HG03097 (cell line): ENCODE results near the gene APOLD1.
"Not testable (repeated sequence)": the region's sequence is repeated elsewhere in the genome, so short reads cannot be mapped to it uniquely, and the experiment has no call there.

Source experiments
- ATAC-seq: cut with Tn5 transposase; IDR thresholded peaks from one replicate; pipeline ENCODE4 v1.9.1; 2021; ENCODE audit not compliant: unreplicated experiment, low FRiP score

Gene APOLD1, protein sequence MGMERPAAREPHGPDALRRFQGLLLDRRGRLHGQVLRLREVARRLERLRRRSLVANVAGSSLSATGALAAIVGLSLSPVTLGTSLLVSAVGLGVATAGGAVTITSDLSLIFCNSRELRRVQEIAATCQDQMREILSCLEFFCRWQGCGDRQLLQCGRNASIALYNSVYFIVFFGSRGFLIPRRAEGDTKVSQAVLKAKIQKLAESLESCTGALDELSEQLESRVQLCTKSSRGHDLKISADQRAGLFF

DNA sequence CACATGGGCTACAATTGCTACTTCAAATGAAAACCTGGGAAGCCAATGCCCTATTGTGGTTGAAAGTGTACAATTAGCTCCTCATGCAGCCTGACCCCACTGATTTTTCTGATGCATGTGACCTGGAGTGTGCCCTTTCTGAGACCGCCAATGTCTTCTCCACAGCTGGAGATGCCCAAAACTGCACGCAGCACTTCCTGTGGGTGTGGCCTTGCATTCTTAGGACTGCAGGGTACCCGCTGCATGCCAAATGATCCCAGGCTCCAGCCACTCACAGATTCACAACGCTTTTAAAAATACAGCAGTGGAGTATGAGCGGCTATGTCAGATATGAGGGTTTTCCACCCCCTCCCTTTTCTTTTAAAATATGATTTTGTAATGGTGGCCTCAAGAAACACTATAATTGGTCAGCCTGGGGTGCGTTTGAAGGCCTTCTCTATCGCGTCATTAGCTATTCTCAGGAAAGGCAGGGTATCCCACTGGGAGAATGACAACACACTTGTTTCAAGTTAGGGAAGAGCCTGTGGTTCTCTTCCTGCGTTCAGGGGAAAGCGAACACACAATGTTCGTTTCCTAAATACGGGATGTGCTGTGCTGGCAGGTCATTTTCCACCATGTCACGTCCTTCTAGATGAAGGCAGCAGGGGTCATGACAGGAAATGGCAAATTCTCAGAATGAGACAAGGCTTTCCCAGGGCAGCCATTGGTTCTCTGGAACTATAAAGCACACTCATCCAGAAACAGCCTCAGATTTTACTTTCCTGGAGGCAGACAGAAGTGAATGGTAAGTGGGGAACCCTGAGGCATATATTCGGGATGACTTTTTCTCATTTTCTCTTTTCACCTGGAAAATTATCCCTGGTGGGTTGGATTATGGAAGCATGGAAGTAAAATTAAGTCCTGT lies at the start of gene APOLD1:
APOLD1 (plus strand) TSS at position 749 of the 904 bp plus-strand sequence; CDS start at position 782, 33 bp downstream.
- ATAC-seq, result no peak

DNA sequence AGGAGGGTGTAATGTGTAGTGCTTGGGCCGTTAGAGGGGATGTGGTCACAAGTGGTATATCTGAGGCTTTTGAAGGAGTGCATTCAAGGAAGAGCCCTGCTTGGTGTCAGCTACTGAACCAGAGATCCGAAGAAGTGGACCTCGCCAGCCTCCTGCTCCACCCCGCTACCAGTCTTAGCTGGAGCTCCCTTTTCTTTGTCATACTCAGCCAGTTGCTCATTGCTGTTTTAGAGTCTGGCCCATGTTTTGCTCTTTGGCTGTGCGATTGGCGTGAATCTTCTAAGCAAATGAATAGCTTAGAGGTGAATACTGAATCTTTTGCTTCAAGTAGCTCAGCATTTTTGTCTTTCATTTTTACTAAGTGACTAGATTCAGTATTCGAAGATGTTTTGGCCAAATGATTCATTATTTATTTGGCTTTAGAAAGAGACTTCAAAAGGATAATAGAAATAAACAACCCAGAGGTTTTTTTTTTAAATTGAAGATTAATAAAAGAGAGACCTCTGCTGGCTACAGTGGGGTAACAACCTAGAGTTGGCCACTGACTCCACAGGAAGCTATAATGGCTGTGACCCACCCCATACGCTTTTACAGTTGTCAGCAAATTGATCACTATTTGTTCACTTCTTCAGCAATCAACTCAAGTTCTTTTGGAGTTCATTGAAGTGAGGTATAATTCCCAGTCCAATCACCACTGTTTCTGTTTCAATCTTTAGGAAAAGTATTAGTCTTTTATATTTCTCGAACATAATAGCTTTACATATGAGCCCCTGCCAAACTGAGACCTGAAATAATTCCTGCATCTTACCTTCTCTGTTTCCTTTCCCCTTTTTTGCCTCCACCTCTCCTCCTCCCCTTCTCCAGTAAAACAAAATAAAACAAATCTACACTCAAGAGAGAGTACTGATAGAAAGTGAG lies 48.4 kb upstream of the APOLD1 start:
- ATAC-seq, result peak; percentile 63

DNA sequence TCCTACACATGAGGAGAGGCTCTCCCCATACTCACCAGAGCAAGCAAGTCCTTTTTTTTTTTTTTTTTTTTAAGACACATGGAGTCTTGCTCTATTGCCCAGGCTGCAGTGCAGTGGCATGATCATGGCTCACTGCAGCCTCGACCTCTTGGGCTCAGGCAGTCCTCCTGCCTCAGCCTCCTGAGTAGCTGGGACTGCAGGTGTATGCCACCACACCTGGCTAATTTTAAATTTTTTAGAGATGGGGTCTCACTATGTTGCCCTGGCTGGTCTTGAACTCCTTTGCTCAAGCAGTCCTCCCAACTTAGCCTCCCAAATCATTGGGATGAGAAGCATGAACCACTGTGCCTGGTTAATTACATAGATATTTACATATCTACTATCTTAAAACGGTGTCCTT lies 47.3 kb upstream of the APOLD1 start:
- not testable (repeated sequence) for ATAC-seq

DNA sequence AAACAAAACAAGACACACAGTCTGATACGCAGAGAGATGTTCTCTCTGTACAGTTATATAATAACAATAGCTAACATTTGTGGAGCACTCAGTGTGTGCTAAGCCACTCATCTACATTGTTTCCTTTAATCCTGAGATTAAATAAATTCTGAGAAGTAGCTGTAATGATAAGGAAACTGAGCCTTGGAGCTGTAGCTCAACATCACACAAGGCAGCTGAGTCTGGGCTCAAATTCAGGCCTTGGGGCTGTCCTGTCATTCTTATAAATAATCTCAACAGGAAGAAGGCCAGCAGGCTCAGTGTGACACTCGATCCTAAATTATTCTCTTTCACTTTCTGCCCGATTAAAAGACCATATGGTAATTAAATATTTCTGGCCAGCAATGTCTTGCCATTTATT lies 43.8 kb upstream of the APOLD1 start:
- ATAC-seq, result no peak

DNA sequence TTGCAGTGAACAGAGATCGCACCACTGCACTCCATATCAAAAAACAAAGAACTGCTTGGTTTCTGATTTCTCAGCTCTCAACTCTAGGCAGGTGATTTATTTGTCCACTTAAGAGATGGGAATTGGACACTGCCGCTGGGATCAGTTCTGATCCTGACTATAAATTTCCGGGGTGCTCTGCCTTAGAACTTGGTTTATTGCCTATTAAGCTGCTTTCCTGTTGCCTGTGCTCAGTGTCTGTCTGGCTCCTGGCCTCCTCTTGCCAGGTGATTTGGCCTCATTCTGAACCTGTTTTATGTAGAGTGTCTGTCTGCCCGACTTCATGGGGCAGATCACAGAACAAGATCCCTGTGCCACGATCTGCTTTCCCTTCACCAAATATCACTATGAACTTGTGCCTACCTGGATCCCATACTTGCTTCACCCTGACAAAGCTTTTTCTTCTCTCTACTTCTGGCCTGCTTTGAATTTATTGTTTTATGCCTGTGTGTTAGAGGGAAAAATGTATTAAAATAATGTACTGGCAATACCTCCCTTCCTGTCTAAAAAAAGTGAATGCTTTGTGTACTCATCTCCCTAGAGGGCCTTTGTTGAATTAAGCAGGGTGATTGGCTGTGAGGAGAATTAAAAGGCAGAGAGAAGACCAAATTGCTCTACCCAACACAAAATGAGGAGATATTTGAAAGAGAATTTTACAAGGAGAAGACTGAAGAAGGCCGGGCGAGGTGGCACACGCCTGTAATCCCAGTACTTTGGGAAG lies 40.7 kb upstream of the APOLD1 start:
- ATAC-seq, result no peak

DNA sequence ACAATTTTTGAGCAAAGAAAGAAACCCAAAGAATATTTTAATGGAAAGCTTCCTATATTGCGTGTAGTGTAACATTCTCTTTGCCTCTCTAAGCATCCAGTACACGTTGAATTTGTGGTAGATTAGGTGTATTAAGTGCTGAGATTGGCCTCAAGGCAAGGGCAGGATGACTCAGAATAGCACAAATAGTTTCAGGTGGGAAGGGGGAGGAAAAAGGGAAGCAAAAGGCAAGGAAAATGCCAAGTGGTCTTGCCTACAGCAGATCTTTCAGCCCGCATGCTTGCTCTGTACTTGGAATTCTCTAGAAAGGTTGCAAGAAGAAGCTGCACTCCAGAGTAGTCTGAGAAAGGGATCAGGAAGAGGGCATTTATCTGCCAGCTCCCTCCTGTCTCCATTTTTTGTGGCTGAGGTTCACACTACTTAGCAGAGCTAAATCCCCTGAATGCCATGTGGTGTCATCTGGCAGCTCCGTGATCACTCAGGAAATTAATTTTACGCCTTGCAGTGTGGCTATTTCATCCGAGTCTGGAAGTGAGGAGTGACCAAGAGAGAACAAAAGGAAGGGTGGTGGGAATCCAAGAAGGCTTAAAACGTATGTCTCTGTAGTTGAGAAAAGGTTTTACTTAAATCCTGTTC lies 39.8 kb upstream of the APOLD1 start:
- no peak for ATAC-seq

DNA sequence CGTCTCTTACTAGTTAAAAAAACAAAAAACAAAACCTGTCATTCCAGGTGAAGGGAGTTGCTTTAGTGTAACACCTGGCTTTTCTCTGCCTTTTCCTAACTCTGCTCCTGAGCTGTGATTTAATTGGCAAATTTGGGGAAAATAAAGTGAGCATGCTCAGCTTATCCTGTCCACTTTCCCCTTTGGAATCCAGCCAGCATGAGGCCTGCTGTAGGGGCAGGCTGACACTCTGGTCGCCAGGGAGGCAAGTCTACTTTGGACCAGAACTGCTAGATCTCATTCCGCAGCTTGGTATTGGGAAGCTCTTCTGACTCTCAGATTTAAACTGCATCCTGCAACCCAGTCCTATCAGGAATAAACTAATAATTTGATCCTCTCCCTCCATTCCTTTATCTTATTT lies 38.2 kb upstream of the APOLD1 start:
- no peak for ATAC-seq

DNA sequence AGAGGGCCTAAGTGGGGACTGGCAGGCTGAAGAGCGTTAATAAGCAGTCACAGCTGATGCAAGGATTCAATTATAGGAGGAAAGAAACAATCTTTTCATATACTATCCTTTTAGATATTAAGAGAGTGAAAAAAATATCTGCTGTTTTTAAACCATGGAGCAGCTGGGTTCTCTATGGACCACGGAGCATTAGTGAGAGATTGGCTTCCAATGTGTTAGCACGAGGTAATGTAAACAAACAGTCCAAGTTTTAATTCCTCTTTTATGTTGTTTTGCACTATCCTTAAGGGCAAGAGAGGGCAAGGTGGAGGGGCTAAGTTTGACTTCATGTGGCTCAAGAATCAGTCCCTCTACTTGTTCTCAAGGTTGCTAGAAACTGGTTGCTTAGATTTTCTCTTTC lies 37.4 kb upstream of the APOLD1 start:
- no peak for ATAC-seq

DNA sequence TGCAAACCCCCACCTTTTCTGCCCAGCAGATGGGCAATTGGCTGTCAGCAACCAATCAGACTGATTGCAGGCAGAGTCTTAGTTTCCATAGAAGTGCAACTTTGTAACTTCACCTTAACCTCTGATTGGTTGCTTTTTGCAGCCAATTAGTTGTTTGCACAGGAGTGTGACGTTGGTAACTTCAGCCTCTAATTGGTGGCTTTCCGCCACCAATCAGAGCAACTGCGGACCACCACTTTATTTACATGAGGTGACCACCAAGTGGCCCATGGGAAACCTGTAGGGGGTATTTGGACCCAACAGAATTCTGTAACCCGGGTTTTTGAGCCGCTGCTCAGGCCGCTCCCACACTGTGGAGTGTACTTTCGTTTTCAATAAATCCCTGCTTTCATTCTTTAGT lies 36.0 kb upstream of the APOLD1 start:
- no peak for ATAC-seq

DNA sequence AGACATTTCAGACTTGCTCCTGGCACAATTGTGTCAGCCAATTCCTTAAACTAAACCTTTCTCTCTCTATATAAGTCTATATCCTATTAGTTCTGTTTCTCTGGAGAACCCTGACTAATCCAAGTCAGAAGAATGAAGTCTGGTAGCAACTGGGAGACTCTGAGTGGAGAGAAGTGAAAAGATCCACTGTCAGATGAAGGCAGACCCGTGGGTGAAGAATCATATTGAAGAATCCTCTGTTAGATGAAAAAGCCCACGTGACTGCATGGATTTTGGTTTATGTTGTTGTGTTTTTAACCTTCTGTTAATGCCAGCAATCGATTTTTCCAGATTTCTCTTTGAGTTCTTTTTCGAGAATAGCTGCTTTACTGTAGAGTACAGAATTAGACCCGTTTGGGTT lies 29.5 kb upstream of the APOLD1 start:
- ATAC-seq, result no peak

DNA sequence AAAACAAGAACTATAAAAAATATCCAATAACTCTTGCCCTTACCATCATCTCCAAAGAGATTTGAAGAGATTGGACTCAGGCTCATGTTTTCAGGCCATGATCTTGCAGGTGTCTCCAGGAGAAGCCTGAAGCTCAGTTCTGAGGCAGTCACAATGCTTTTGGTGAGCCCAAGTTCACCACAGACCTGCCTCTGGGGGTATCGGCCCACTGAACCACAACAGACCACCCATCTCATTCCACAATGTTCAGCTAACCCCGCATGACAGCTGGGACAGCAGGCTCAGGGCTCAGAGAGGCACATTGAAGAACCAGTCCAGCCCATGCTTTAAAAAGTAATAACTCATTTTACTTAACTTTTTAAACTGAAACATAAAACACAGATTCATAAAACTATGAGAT lies 28.3 kb upstream of the APOLD1 start:
- ATAC-seq, result no peak

DNA sequence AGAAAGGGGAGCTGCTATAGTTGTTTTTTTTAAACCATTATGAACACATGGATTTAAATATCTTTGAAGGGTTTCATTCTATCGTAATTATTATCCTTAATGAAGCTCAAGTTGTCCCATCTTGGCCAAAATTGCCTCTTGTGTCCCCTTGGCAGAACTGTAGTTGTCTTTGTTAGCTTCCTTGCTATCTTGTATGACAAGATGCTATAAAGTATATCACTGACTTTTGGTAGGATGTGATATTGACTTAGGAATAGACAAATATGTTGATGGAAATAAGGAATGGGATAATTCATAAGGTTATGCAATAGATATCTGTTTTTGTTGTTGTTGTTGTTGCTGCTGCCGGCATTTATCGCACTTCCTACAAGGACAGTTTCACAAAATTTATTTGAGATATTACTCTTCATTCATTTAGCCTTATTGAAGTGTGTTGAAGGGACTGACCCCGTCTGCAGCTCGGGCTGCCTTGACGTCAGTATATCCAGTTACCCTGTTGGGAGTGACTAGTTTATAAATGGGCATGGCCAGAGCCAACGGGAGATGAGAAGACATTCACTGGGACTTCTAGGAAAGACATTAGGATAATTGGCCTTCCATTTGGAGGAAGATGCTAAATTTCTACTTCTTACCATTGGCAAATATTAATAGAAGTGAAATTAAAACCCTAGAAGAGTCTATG lies 26.1 kb upstream of the APOLD1 start:
- no peak for ATAC-seq

DNA sequence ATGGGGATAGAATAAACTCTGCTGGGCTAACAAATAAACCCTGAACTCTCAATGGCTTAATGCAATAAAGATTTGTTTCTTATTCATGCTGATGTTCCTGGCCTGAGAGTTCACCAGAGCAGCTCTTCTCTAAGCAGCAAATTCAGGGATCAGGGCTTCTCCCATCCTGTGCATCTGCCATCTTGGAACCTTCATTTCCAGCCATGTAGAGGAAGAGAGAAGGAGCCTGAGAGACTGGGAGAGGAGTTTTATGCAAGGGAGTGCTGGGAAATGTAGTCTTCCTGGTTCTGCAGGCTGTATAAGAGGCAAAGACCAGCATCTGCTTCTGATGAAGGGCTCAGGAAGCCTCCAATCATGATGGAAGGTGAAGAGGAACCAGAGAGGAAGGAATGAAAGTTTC lies 20.6 kb upstream of the APOLD1 start:
- no peak for ATAC-seq

DNA sequence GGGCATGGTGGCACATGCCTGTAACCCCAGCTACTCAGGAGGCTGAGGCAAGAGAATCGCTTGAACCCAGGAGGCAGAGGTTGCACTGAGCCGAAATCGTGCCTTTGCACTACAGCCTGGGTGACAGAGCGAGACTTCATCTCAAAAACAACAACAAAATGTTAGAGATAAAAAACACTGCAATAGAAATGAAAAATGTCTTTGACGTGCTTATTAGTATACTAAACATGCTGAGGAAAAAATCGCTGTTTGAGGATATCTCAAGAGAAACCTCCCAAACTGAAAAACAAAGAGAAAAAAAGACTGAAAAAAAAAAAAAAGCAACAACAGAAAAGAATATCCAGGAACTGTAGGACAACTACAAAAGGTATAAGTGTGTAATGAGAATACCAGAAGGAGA lies 15.2 kb upstream of the APOLD1 start:
- ATAC-seq, result no peak

DNA sequence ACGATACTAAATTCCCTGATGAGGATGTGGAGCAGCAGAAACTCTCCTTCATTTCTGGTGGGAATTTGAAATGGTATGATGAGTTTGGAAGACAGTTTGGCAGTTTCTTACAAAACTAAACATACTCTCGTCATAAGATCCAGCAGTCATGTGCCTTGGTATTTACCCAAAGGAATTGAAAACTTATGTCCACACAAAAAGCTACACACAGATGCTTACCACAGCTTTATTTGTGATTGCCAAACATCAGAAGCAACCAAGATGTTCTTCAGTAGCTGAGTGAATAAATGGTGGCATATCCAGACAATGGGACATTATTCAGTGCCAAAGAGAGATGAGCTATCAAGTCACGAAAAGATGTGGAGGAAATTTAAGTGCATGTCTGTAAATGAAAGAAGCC lies 10.7 kb upstream of the APOLD1 start:
- ATAC-seq, result no peak

DNA sequence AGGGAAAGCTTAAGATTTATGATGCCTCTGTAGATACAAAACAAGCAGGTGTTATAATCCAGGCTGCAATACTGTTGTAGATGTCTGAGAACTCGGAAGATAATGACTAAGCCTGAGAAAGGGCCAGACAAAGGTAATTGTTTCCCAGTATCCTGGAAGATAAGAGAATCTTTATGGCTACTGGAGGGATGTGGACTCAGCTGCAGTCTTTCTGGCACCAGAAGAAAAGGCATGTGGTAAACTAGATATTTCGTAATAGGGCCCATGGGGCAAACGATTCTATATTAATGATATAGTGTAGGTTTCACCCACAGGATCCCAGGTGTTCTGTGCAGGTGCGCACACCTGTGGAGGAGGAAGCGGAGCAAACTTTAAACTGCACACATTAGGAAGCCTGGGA lies 9.2 kb upstream of the APOLD1 start:
- no peak for ATAC-seq

DNA sequence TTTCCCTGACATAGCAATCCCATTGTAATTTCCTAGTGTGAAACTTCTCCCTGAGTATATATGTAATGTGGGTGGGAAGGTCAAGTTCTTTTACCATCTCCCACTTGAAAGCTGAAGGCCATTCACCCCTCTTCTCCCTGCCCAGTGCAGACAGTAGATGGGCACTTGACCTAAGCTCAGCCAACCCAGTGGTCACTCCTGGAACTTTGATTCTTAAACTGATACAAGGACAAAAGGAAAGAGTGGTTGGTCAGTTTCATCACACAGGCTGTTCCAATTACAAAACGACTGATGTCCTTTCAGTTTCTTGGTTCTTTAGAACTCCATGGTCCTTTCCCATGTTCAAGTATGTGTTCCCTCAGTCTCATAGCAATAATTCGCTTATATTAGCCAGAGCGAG lies 8.4 kb upstream of the APOLD1 start:
- ATAC-seq, result no peak

DNA sequence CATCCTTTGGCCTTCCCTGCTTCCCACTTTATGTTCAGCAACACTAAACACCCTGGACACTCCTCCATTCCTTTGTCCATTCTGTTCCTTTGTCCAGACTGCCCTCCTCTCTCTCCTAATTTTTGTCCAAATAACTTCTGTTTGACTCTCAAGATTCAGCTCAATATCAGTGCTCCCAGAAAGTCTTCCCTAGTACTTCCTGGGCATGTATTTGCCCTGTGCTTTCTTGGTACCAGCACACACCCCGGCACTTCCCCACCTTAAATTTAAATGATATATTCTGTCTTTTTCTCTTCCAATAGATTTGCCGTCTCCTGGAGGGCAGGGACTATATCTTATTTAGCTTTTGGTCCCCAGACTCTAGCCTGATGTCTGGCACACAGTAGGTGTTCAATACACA lies 6.5 kb upstream of the APOLD1 start:
- ATAC-seq, result no peak

DNA sequence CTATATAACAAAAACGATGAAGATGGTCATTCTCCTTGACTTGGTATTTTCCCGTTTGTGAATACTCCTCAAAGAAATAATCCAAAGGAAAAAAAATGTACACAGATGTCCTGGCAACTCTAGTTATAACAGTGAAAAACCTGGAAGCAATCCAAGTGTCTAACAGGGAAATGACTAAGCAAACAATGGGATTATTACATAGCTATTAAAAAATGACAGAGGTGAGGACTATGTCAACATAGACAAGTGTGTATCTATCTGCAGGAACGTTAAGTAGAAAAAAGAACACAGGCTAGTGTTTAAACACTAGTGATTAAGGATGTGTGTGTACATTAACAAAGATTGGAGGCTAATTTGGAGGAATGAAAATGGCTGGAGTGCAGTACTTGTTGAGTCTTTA lies 5.9 kb upstream of the APOLD1 start:
- no peak for ATAC-seq
